NCI-H748 (cell line): ENCODE measurements around the gene DUSP8.

ENCODE experiments used
- DNase-seq: peaks from one replicate; lab custom pipeline; 2025; ENCODE audit not compliant: unreplicated experiment; lab: John Stamatoyannopoulos, UW

The DUSP8 gene

DNA sequence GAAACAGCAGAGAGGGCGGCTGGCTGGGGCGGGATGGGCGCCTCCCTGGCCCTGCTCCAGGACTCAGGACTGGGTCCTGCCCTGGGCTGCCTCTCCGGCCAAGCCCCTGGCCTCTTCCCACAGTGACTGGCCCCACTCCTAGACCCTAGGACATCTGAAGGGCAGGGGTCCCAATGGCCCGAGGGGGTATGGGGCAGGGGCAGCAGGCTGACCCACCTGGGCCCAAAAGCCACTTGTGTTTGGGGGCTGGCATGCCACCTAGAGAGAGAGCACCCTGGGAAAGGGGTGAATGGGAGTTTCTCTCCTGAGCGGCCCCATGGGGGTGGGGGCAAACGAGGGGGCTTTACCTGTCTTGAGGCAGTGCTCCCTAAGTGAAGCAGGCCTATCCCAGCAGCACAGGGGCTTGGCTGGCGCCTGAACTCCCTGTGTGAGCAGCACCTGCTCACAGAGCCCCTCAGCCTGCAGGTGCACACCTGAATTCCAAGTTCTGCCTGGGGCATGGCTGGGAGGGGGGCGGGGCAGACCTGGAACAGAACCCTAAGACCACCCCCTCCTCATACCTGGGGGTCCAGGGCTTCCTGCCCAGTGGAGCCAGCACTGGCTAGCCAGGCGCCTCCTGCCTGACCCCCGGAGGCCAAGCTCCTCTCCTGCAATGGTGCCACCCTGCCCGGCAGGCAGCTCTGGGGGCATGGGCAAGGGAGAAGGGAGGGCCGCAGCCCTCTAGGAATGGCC is 16.9 kb downstream of the DUSP8 start:
- DNase-seq = no peak

- peak; percentile 81 for DNase-seq
These were observed 18.1 kb downstream of the DUSP8 start for GRCh38 chr11:1553808-1554594.

- DNase-seq = no peak
These were observed 22.4 kb downstream of the DUSP8 start for GRCh38 chr11:1549338-1550330.

DNA sequence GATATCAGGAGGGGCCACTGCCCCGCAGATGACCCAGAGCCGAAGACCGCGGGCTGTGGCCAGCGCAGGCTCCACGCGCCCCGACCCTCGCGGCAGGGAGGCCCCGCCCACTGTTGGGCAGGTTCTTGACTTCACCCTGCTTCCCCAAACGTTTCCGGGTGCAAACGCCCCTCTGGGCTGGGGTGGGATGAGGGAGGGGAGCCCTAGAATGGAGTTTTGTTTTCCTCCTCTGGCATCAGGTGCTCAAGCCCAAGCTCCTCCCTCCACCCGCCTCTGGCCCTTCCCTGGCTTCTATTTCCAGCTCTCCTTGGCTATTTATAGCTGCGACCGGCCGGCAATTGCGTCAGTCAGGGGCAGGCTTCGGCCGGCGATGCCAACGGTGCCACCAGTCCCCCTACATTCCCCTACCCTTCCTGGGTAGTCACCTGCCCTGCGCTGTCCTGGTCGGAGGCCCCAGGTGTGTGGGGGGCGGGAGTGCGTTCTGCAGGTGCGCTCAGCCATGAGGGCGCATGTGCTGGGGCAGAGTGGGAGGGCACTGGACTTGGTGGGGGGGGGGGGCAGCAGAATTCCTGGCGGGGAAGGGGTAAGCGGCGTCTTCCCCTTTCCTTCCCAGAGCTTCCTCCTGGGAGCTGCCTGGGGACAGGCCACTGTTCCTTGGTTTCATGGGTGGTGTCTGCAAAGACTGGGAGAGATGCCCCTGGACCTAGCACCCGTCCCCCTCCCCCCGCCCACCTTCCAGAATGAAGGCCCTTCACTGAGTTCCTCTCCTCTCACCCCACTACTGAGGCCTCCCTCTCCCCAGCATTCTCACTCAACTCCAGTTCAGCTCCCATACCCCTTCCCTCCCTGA is 23.6 kb downstream of the DUSP8 start:
- peak; percentile 86 for DNase-seq

DNA sequence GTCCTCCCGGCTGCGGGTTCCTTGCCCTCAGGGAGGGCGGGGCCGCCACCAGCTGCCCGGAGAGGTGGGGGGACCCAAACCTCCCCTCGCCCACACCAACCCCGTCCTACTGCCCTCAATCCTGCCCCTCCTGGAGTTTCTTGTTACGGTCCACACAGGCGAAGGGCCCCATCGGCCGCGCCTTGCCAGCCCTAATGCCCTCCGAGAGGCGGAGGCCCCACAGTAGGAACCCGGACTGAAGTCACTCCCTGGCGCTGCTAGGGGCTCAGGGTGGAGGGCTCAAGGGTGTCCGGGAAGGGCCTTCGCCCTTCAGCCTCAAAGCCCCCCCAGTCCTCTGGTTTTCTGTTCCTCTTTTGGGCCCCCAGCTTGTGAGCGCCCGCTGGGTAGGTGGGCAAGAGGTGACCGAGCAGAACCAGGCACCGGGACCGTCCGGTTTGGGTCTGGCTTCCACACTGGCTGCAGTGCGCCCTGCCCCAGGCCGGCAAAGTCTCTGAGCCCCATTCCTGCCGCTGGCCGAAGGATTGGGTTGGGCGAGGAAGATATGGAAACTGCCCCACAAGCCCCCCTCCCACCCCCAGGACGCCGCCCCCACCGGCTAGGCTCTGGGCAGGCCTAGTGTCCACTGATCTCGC is 24.5 kb downstream of the DUSP8 start:
- no peak for DNase-seq

DNA sequence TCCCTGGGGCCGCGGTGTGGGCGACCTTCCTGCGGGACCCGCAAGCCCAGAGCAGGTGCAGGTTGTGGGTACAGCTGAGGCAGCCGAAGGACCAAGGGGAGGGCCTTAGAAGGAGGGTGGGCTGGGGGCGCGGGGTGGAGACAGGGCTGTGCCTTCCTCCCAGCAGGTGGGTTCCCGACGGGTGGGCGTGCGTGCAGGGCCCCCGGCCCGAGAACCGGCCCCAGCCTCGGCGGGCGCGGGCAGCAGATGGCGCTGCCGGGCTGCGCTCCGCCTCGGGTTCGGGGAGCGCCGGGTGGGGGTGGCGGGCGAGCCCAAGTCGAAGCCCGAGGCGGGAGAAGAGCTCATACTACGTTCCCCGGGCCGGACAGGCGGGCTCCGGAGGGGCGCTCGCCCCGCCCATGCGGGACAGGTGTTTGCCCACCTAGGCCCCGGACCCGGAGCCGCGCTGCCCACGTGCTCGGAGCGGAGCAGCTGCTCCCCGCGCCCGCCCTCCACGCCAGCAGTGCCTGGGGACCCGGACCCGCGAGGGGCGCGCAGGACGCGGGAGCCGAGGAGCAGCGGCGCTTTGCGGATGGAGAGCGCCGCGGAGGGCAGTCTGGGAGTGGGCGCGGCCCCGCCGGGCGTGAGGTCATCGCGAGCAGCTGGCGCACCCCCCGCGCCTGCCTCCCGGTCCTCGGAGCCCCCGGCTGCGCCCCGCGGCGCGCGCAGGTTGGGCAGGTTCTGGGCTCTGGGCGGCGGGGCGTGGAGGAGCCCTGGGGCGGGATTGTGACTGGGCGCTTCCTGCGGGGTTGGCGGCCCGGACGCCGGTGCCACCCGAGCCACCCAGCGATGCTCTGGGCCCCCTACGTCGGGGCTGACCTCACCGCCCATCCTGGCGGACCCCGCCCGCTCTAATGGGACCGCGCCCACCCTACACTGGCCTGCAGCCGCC is 25.3 kb downstream of the DUSP8 start:
- DNase-seq = peak; percentile 92

DNA sequence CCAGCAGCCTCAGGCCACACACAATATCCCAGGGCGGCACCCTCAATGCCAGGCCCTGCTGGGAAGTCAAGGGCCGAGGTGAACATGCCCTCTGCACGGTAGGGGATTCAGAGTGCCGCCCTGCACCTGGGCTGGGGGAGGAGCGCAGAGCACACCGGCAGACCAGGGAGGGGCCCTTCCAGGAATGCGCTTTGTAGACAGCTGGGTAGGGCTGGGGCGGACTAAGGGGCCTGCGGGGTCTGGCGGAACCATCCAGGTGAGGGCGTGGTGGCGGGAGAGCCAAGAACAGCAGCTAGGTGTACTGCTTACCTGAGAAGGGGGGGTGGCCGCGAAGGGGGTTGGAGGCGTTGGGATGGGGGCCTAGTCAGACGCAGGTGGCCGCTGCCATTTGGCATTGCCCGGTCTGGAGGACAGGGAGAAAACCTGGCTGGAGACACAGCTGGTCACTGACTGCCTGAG is 26.0 kb downstream of the DUSP8 start:
- peak; percentile 83 for DNase-seq

DNA sequence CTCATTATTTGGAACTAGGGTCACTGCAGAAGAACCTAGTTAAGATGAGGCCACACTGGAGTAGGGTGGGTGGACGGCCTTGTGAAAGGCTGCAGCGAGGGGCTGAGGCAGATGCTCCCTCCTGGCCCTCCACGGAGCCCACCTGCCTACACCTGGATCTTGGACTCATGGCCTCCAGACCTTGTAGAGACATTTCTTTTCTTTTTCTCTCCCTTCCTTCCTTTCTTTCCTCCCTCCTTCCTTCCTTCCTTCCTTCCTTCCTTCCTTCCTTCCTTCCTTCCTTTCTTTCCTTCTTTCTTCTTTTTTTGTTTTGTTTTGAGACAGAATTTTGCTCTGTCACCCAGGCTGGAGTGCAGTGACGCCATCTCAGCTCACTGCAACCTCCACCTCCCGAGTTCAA is 26.6 kb downstream of the DUSP8 start:
- DNase-seq = no peak

GRCh38 chr11:1544536-1544935 is 27.5 kb downstream of the DUSP8 start:
- no peak for DNase-seq

- DNase-seq = no peak
These were observed 28.3 kb downstream of the DUSP8 start for GRCh38 chr11:1543606-1544263.

- DNase-seq = no peak
These were observed 29.8 kb downstream of the DUSP8 start for GRCh38 chr11:1542267-1542666.

- no peak for DNase-seq
These were observed 30.4 kb downstream of the DUSP8 start for GRCh38 chr11:1541474-1542204.

- no peak for DNase-seq
These were observed 32.0 kb downstream of the DUSP8 start for GRCh38 chr11:1540074-1540473.

GRCh38 chr11:1538153-1538552 is 33.9 kb downstream of the DUSP8 start:
- DNase-seq = no peak

- no peak for DNase-seq
These were observed 35.8 kb downstream of the DUSP8 start for GRCh38 chr11:1536065-1536843.

DNA sequence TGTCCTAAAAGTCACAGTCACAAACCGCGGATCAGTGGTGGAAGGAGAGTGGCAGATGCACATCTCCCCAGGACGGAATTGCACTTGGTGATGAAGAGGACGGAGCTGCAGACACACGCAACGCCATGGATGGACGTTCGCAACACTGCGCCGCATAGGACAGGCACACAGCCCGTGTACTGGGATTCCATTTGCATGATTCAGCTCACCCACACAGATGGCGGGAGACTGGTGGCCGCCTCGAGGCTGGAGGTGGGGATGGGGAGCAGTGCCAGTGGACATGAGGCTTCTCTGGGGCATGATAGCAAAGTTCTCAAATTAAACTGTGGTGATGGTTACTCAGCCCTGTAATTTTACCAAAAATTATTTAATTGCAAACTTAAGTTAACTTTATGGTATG is 37.4 kb downstream of the DUSP8 start:
- DNase-seq = no peak

DNA sequence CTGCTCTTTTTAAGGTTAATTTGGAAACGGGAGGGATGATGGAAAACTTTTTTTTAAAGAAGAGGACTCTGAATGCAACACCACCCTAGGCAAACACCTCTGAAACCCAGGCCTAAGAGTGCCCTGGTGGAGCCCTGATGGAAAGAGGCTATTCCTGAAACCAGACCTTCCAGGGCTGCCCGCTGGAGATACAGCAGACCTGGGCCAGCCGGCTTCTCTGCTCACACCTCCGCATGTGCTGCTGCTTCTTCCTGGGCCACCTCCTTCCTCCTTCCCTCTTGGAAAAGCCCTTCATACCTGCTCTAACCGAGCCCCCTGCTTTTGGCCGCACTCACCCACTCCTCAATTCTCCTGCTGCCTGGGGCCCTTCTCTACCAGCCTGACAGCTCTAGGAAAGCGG is 37.9 kb downstream of the DUSP8 start:
- DNase-seq = no peak
